Measurements from ENCODE around the gene NELFB. TPM values are rescaled to one million over a fixed set of nuclear protein-coding genes. Genes with fewer than 3 reads are reported as not detected.

NELFB gene
- total and polyA plus RNA-seq, 9 of the 15 experiments (the other 6 are each of a cell fraction or from before 2014, with no cell fraction given), result 0.24 to 84.0 (median 29.7) TPM

GRCh38 chr9:137213160-137214060, 41.7 kb upstream of the NELFB start (continued):
- TF ChIP-seq ZNF398 (CRISPR knock-in tag; IDR thresholded peaks at IDR 0.05) (no peak), POLR2G (IDR thresholded peaks at IDR 0.05; ENCODE audit: low read depth, low read length) (peak; percentile 56; the same call in 1 of the 2 replicates), CTBP1 (IDR thresholded peaks at IDR 0.05; ENCODE audit: borderline replicate concordance) (no peak), ETV1 (tag; conservative IDR thresholded peaks at IDR 0.05; ENCODE audit: low read depth) (no peak)

- Histone ChIP-seq H3K27me3 (ENCODE audit: control insufficient read depth in 2 of 2, insufficient read depth in 2 of 2, low read length in 2 of 2) (no peaks in the 10 kb centered on the region), H3K9me3 (replicated peaks; ENCODE audit: control insufficient read depth, insufficient read depth, low read depth, low read length) (no peaks in the 10 kb centered on the region), H3K4me1 (replicated peaks in 1 of 2; ENCODE audit: control insufficient read depth in 2 of 2, insufficient read depth in 2 of 2, low read length in 2 of 2) (peaks cover 25 to 73% of the 10 kb centered on the region in 2 experiments), H3K4me3 (no peak overlapping the region), H3K9ac (ENCODE audit: insufficient read depth in 1 of 2, low read depth in 2 of 2, low read length in 2 of 2) (no peak overlapping the region; a peak in 1 of 4 replicates), H3K9me1 (ENCODE audit: control insufficient read depth, insufficient read depth, low read length) (no peaks in the 10 kb centered on the region), H3K36me3 (ENCODE audit: control insufficient read depth, insufficient read depth, low read length) (peaks cover 43% of the 10 kb centered on the region; the same call in 2 of the 3 replicates), H4K20me1 (replicated peaks; ENCODE audit: control insufficient read depth, insufficient read depth, low read length) (peaks cover 3% of the 10 kb centered on the region; the same call in 1 of the 2 replicates), H3K79me2 (ENCODE audit: control insufficient read depth, insufficient read depth, low read length) (peaks cover 18% of the 10 kb centered on the region; the same call in 2 of the 3 replicates), H3K4me2 (ENCODE audit: insufficient read depth, low read length) (no peak overlapping the region), H2AFZ (ENCODE audit: low read depth, low read length) (no peak overlapping the region), H3K27ac (ENCODE audit: extremely low read depth, low read depth, low read length) (no peak overlapping the region)
- WGBS (ENCODE audit: insufficient coverage, low coverage, missing lambda C conversion rate), result 84% methylated on average over 18 of the region's 19 CpGs
- intact Hi-C loops (cut with micrococcal nuclease), result no loop called here
- FAIRE-seq (no peak), ATAC-seq (no peak), DNase-seq (ENCODE audit: extremely low read depth in 1 of 4, low spot score in 3 of 4) (no peak)
- ChIA-PET CTCF (ENCODE audit: low intra/inter-chr PET ratio) (no interaction called here), POLR2A (interaction anchor here (0.7 to 1.2 kb wide), 3 partner anchors 26 to 31 kb away, joined by 3 to 4 read pairs (median 3); partner anchors contain the start of gene TUBB4B)
- in situ Hi-C loops (cut with MboI), result no loop called here
- BruUV-seq (replicated peaks), result no TSS peak
- no peak for TF ChIP-seq CBFA2T2 (conservative IDR thresholded peaks at IDR 0.05)
- TF ChIP-seq SP1 (CRISPR knock-in tag; IDR thresholded peaks at IDR 0.05), result 0 out of 2 replicates have a peak, but pooled peaks have one; percentile 21
These were observed 40.5 kb upstream of the NELFB start for GRCh38 chr9:137214620-137215019.
